ENCODE data around the gene OXT.

The OXT gene

DNA sequence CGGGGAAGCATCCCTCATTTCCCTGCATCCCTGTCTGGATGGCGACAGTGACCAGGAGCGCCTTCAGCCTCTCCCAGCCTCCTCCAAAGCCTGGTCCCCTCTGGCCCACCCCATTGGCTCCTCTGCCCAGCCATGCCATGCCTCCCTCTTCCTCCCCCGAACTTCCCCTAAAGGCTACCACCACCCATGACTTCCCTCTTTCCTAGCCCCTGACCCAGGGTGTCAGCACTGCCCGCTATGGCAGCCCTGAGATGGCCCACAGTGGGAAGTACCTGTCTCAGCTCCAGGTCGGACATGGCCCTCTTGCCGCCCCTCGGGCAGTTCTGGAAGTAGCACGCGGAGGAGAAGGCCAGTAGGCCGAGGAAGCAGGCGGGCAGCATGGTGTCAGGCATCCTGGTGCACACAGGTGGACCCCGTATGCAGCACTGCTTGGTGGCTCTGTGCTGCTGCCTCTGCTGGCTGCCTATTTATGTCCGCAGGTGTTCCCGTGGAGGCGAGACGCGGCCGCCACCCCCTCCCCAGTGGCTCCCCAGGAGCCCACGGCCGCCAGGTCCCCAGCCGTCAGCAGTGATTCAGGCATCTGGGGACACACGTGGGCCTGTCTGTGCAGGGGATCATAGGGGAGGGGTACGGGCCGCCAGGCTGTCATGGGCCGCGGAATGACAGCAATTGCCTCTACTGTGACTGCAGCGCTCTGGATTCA, 13.0 kb downstream of the OXT start, which contains the start of gene AVP:
Gene AVP (minus strand): TSS at position 442 of the 703 bp plus-strand sequence. CDS start 50 bp downstream, at position 392.
- no peak for DNase-seq (ENCODE audit: low read depth)

DNA sequence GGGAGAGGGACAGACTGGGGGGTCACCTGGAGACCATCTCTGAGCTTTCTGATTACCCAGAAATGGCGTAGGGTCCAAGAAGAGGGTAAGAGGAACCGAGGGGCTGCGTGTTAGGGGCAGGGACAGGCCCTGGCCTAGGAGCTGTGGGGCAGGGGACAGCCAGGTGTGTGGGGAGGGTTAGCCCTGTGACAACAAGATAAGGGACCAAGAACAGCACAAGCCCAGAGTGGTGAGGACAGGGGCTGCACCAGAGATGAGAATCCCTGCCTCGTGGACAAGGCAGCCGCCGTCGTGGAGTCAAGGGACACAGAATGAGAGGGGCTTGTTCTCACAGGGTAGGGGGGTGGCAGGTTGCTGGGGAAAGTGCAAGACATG, 13.6 kb downstream of the OXT start:
- DNase-seq (ENCODE audit: low read depth) = no peak

DNA sequence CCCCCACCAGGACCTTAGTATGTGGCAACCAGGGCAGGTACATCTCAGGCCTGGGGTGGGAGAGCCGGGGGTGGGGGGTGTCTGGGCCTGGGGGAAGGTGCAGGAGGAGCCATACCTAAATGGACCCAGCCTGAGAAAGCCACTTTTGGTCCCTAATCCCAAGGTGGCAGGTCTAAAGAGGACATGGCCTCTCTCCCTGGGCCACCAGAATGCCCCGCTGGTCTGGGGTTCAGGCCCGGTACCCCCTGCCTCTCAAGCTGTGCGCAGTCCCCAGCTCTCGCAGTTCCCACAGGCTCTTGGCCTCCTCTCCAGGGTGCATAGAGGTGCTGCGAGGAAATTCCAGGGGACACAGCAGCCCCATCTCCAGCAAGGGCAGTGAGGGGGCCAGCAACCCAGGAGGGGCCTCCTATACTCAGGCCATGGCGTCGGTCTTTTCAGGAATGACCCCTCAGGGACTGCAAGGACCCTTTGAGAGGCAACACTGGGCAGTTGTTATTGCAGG, 14.2 kb downstream of the OXT start:
- no peak for DNase-seq (ENCODE audit: low read depth)

DNA sequence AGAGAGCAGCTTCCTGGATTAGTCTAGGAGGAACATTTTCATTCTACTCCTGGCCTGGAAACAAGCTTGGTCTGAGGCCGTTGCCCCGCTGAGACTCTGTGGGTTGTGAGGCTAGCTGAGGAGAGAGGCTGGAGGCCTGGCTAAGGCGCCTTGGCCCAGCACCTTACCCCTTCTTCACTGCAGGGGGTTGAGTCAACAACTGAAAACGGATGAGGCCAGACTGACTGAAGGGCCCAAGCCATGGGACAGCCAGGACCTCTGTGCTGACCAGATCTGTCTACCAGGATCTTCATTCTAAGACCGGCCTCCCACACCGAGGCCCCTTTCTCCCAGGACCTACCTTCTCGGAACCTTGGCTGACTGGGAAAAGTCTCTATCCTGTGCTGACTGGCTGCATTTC, 16.6 kb downstream of the OXT start:
- DNase-seq (ENCODE audit: low read depth) = no peak

DNA sequence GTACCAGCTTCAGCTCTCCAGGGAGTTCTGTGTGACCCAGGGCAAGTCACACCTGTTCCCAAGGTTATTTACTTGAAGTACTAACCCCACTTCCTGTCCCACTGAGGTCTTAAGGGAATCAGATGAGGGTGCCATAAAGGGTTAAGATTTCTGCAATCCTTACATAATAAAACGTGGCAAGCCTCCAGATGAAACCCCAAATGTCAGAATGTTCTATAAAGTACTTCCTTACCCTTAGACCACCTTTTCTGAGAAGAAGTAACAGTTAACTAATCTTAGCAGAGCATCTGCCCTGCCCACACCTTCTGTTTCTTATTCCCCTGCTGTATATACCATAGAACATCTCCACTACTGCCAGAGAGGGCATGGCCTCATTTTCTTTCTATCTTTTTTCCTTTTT, 19.1 kb downstream of the OXT start:
- no peak for DNase-seq (ENCODE audit: low read depth)

DNA sequence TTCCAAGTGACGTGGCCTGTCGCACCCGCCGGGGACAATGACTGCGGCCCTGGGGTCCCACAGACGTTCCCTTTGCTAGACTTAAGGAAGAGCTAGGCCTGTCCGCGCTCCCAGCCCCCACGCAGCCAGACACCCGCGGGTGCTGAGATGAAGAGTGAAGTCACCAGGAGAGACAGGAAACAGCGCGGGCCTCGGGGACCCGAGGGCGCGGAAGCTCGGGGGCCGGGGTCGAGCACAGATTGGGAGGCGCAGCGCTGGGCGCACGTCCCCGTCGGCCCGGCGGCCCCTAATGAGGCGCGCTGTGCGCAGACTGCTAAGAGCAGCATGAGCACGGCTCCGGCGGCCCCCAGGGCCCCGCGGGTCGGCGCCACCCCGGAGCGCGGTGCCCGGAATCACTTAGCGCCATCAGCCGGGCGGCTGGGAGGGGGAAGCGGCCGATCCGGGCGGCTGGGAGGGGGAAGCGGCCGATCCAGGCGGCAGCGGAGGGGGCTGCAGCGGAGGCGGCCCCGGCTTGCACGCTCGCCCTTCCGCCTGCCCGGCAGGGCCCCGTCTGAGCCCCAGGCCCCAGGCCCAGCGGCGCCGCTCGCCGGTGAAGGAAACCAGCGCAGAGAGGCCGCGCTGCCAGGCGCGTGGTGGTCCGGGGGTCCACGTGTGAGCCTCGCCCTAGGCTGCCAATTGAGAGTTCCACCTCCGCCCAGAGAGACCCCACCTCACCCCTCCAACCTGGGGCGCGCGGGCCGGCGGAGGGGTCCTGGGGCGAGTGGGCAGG, 21.4 kb downstream of the OXT start:
- DNase-seq (ENCODE audit: low read depth) = no peak

DNA sequence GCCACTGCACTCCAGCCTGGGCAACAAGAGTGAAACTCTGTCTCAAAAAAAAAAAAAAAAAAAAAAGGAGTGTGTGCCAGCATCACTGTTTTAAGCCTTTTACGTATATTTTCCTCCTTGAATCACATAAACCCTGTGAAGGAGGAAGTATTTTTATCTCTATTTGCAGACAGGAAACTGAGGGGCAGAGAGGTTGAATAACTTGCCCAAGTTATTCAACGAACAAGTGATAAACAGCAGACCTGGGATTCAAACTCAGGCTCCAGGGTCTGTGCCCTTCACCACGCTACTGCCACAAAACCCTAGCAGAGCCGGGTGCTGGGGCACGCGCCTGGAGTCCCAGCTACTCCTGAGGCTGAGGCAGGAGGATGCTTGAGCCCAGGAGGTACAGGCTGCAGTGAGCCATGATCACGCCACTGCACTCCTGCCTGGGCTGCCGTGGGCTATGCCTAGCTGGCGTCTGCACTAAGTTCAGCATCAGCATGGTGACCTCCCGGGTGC, 22.5 kb downstream of the OXT start:
- DNase-seq (ENCODE audit: low read depth) = no peak

DNA sequence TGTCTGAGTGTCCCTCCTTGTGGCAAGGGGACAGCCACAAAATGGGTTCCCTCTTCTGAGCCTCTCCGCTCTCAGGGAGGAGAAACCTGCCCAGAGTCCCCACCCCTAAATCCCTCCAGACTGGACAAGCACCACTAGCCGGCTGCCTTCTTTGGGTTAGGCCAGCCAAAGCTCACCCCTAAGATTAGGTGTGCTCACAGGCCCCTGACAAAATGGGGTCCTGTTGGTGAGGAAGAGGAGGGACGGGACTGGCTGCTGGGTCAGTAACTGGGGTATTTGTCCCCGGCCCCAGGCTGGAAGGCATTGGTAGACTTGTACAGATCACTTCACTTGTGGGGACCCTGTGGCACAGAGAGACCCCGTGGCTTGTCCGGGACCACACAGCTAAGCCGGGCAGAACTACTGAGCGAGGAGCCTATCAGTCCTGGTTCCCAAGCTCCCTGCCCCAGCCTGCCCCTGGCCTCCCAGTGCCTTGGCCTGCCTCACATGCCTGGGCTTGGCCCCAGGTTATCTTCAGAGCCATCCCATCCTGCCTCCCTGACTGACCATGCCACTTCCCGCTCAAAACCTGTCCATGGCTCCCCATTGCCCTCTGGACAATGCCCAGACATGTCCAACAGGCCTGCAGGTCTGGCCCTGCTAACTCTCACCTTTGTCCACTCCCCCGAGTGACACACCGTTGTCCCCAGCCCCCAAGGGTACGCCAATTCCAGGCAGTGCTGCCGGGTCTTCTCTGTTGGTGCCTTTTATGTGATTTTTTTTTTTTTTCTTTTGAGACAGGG, 23.6 kb downstream of the OXT start:
- DNase-seq (ENCODE audit: low read depth) = no peak

DNA sequence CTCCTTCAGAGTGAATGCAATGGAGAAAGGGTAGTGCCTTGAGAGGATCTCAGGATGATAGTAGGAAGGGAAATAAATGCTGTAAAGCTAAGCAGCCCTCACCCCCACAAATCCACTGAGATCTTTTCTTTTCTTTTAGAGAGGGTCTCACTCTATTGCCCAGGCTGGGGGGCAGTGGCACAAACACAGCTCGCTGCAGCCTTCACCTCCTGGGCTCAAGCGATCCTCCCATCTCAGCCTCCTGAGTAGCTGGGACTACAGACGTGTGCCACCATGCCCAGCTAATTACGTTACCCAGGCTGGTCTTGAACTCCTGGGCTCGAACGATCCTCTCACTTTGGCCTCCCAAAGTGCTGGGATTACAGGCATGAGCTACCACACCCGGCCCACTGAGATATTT, 29.1 kb downstream of the OXT start:
- DNase-seq (ENCODE audit: low read depth) = no peak

DNA sequence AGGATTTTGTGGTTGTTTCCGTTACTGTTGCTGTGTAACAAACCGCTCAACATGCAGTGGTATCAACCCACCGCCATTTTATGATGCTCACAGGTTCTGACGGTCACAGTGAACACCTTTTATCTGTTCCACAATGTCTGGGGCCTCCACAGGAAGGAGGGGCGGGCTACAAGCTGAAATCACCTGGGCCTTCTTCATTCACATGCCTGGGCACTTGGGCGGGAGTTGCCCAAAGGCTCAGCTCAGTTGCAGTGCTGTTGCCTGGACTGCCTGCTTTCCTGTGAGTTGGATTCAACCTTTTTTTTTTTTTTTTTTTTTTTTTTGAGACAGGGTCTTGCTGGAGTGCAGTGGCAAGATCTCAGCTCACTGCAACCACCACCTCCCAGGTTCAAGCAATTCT, 29.8 kb downstream of the OXT start:
- DNase-seq (ENCODE audit: low read depth) = no peak

DNA sequence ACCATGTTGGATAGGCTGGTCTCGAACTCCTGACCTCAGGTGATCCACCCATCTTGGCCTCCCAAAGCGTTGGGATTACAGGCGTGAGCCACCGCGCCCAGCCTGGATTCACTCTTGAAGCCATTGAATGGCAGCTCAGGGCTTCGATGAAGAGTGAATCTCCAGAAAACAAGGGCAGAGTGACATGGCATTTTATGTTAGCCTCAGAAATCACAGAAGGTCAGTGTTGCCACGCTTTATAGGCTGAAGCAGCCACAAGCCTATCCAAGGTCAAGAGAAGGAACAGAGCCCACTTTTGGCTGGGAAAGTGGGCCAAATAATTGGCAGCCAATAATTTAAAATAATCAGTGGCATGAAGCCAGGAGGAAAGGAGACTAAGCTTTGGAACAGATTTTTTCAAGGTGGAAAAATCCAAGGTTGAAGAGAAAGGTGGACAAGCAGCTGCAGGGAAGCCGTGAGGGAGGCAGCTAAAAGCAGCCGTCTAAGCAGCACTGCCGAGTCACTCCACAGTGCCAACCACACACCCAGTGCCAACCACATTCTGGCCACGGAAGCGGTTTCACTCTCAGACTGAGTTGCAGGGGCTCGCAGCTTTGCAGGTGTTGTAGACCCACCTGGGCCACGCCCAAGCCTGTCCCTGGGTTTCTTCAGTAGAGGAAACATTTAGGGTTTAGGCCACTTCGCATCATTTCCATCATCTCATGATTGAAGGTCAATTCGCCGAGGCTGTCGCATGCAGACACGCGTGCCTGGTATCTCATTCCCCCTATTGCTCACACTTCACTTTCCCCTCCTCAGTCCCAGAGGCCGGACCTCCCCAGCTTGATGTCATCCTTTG, 30.5 kb downstream of the OXT start:
- no peak for DNase-seq (ENCODE audit: low read depth)

DNA sequence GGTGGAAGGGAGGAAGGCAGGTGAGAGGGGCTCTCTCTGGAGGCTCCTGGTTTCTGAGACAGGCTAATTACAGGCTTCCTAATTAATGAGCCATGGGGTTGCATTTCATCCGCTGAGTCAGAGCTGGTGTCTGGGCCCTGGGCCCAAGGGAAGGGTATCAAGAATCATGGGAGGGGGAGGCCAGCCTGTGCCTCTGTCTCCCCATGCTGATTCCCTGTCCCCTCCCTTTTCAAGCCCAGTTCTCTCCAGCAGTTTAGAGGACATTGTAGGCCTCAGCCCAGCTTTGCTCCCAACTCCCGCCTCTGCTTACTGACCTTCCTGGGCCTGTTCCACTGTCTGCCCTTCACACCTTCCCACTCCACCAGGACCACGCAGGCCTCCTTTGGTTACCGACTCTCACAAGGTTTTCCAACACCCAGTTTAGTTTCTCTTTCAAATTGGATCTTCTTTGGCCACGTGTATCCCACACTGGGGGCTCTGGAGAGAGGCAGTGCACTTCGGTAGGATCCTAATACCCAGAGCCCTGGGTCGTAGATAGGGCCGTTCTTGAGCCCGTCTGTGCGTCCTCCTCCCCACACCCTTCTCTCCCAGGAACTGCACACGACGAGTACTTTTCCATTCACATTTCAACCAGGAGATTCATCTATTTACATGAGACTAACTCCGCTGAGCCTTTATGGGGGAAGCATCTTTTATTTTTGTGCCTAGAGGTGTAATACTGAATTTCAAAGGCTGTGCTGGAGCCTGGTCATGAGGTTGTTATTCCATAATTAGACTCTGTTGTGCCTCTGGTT, 31.4 kb downstream of the OXT start:
- no peak for DNase-seq (ENCODE audit: low read depth)

DNA sequence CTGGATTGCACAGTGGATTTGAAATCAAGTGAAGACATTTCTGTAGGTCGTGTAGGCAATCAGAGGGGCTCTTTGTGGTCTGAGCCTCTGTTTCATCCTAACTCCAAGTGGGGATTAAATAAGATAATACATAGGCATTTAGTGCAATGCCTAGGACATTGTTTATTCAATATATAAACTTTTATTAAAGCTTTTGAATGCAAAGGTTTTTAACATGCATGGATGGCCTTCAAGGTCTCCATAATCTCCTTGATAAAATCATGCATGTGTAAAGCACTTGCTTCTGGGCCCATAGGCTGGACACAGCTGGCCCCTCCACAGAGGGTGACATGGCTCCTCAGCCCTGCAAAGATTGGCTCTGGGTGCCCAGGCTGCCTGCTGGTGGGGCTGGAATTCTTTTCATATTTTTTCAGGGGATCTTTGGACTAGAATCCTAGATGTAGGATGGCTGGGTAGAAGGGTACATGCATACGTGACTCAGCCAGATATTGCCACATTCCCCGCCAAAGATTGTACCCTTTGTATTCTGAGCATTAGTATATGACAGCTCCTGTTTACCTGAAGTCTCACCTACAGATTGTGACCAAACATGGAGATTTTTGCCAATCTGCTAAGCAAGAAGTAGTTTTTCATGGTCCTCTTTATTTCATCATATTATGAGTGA, 32.1 kb downstream of the OXT start:
- no peak for DNase-seq (ENCODE audit: low read depth)

DNA sequence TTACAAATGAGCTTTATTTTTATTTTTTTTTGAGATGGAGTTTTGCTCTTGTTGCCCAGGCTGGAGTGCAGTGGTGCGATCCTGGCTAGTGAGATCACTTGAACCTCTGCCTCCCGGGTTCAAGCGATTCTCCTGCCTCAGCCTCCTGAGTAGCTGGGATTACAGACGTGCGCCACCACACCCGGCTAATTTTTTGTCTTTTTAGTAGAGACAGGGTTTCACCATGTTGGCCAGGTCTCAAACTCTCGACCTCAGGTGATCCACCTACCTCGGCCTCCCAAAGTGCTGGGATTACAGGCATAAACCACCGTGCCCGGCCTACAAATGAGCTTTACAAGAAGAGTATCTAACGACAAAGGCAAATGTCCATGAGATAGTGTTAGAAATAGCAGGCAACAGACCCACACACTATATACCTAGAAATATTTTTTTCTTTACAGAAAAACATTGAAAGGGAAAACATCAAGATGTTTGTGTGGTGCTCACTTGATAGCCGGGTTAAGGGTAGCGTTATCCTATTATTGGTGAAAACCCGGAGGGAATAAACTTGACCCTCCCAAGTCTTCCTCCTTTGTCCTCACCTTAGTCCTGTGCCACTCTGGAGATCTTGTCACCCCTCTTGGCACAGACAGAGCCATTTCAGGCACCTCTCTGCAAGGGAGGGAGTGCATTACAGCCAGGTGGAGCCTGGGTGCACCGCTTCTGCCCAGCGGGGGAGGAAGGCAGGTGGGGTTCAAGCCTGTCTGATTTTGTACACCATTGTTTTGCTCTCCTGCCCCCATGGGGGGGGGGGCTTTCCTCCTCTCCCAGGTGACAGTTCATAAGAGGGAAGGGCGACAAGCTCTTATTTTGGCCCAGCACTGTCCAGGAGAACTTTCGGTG, 34.1 kb downstream of the OXT start:
- no peak for DNase-seq (ENCODE audit: low read depth)

DNA sequence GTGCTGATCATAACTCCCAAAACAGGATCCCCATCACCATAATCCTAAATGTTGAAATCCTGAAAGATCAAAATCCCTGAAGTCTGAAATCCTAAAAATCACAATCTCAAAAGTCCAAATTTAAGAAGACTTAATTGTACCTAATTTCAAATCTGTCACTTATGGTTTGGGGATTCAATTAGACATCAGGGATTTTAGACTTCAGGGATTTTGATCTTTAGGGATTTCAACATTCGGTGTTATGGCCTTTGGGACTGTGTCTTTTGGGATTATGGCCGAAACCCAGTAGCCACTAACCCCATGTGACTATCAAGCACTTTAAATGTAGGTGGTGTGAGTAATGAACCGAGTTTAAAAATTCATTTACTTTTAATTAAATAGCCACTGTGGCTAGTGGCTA, 34.8 kb downstream of the OXT start:
- no peak for DNase-seq (ENCODE audit: low read depth)

DNA sequence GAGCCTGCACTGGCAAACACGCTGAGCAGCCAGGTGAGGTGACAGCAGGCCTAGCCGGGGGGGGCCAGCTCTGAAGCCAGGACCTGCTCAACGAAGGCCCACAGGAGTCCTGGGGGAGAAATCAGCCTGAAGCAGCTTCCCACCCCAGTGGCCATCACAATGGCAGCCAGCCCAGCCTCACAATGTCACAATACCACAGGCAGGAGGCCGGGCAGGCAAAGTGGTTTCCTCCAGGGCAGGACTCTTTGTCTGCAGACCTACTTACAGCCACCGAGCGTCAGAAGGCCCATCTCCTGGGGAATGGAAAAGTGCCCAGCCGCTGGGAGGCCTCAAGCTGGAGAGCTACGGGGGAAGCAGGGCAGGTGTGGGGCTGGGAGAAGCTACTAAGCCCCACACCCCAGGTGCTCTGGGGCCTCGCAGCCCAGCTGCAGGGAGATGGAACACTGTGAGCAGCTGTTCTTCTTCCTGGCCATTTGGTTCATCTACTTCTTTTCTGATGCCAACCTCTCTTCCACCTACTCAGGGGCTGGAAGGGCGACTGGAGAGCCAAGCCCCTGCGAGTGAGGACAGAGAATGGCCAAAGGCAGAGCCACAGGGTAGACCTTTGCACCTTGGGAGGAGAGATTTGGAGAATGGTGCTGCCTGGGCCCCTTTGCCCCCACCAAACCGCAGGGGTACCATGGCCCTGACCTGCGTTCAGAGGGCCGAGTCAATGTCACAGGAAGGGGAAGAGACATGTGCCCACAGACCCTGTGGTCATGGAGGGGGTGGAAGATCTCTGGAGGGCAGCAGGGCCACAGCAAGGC, 35.4 kb downstream of the OXT start:
- DNase-seq (ENCODE audit: low read depth) = no peak

DNA sequence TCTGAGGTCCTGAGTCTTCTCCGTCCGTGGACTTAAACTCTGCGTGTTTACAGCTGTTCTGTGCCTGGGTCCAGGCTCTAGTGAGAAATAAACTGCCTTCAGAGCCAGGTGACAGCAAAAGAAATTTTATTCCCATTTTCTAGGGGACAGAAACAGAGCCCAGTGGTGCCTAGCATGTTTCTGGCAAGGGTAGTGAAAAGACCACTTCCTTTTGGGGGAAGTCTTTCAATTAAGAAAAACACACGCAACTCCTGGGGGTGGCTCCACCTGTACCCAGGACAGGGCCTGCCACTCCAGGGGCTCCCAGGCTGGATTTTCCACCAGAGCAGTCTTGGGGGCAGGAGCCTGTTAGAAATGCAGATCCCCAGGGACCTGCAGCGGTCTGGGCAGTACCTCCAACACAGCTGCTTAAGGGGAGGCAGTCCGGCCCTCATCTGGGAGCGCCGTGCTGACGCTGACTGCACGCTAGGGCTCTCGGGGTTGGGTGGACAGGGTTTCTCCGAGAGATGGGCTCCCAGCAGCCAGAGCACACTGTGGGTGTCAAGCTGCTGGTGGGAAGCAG, 36.1 kb downstream of the OXT start:
- DNase-seq (ENCODE audit: low read depth) = no peak

Measured in non-pigmented ciliary epithelial cell (primary cell).